Right atrium auricular region (tissue), 2 donors: ENCODE results near the gene PTPN11. TPM values are rescaled to one million over a fixed set of nuclear protein-coding genes. Genes with fewer than 3 reads are reported as not detected.

Experiments
- DNase-seq: peaks from one replicate; pipeline ENCODE4 v3.0.0-alpha.2; 2019; ENCODE audit warnings: low spot score
- H3K27ac ChIP-seq, 2 donors: fragments of 200-600 bp; sonication (generic); 1 replicate in 1 of 2; 2 replicates in 1 of 2; pipeline ENCODE4 v1.5.1; 2016 to 2019
- H3K27me3 ChIP-seq, 2 donors: fragments of 200-600 bp; sonication (generic); one replicate each; pipeline versions ENCODE4 v1.5.1 to v1.6.0; 2017 to 2019
- H3K36me3 ChIP-seq: fragments of 200-600 bp; sonication (generic); one replicate; pipeline ENCODE4 v1.5.1; 2016
- H3K4me1 ChIP-seq, 2 donors: fragments of 200-600 bp; sonication (generic); one replicate each; pipeline versions ENCODE4 v1.5.1 to v1.6.0; 2017 to 2019
- H3K4me3 ChIP-seq, 2 donors: fragments of 200-600 bp; sonication (generic); 1 replicate in 1 of 2; 2 replicates in 1 of 2; pipeline ENCODE4 v1.5.1; 2017 to 2019; ENCODE audit warnings: mild to moderate bottlenecking in 1 of 2, moderate library complexity in 1 of 2
- H3K9me3 ChIP-seq, 2 donors: fragments of 200-600 bp; sonication (generic); one replicate each; pipeline ENCODE4 v1.5.1; 2019
- total RNA-seq, 2 donors: library from RNA; depleted of rRNA; stranded (reverse); fragments of >200 nt; gene quantifications; one replicate each; pipeline ENCODE4 v1.1.0, GENCODE V29; 2016
- TF ChIP-seq, protein P1 (sequence below), 2 donors: fragments of 200-600 bp; sonication (generic); IDR thresholded peaks; one replicate each; pipeline ENCODE4 v1.5.1; 2019; ENCODE audit warnings: antibody characterized with exemption in 2 of 2

PTPN11 gene
- total RNA-seq, 2 donors from 2014 or later = 70.8 to 97.9 TPM

DNA sequence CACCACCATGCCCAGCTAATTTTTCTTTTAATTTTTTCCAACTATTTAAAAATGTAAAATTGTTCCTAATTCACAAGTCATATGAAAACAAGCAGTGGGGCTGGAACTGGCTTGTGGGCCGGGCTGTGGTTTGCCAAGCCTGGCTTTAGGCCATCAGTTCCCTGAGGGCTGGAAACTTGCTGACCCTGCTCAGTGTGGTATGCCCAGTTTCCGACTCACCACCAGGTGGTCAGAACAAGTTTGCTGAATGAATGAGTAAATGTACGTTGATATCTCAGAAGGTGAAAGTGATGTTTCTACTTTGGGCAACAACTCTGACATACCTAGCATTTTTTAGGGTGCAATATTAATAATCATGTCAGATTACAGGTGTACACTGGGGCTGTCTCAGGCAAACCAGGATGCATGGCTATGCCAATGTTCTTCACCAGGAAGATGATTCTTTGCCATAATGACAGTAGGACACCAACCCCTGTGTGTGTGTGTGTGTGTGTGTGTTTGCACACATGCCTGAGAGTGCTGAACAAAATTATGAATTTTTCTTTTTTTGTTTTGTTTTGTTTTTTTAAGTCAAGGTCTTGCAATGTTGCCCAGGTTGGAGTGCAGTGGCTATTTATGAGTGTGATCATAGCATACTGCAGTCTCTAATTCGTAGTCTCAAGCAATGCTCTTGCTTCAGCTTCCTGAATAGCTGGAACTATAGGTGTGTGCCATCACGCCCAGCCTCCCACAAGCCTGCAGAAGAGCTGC, 106.1 kb downstream of the PTPN11 start:
- no peaks in the 10 kb centered on the region for H3K27me3 ChIP-seq
- H3K36me3 ChIP-seq = no peaks in the 10 kb centered on the region
- H3K4me1 ChIP-seq = no peaks in the 10 kb centered on the region
- TF ChIP-seq, protein P1, sequence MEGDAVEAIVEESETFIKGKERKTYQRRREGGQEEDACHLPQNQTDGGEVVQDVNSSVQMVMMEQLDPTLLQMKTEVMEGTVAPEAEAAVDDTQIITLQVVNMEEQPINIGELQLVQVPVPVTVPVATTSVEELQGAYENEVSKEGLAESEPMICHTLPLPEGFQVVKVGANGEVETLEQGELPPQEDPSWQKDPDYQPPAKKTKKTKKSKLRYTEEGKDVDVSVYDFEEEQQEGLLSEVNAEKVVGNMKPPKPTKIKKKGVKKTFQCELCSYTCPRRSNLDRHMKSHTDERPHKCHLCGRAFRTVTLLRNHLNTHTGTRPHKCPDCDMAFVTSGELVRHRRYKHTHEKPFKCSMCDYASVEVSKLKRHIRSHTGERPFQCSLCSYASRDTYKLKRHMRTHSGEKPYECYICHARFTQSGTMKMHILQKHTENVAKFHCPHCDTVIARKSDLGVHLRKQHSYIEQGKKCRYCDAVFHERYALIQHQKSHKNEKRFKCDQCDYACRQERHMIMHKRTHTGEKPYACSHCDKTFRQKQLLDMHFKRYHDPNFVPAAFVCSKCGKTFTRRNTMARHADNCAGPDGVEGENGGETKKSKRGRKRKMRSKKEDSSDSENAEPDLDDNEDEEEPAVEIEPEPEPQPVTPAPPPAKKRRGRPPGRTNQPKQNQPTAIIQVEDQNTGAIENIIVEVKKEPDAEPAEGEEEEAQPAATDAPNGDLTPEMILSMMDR (IDR thresholded peaks at IDR 0.05) = no peak
- no peak for DNase-seq
- no peaks in the 10 kb centered on the region for H3K9me3 ChIP-seq
- no peak overlapping the region for H3K4me3 ChIP-seq
- no peak overlapping the region for H3K27ac ChIP-seq

DNA sequence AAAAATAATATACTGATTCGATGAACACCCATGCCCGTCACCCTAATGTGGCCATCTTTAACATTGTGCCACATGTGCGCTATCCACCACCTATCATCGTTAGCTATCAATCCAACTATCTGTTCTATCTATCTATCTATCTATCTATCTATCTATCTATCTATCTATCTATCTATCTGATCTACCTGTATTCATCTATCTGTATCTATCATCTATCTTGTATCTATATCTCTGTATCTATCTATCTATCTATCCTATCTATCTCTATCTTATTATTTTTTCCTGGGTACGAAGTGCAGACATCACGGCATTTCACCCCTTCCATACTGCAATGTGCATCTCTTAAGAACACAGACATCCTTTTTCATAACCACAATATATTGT, 106.7 kb downstream of the PTPN11 start:
- no peak for DNase-seq
- H3K4me3 ChIP-seq = no peak overlapping the region
- TF ChIP-seq, protein P1 (IDR thresholded peaks at IDR 0.05) = no peak

DNA sequence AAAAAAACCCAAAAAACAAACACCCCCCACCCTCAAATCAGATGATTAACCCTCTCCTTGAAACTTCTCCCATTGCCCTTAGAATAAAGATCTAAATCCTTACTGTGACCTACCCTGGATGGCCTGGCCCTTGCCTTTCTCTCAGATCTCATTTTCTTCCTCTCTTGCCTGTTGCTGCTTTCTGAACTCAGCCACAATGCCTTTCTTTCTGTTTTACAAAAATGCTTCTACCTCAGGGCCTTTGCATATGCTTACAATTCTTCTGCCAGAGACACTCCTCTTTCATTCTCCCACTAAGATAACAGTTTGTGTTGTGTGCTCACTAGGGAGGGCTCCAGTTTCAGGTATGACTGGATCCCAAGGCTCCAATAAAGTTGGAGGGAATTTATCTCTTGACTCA, 108.3 kb downstream of the PTPN11 start:
- Histone ChIP-seq H3K9me3 (no peaks in the 10 kb centered on the region), H3K4me1 (no peaks in the 10 kb centered on the region), H3K36me3 (no peaks in the 10 kb centered on the region), H3K27ac (no peak overlapping the region), H3K27me3 (no peaks in the 10 kb centered on the region), H3K4me3 (no peak overlapping the region)
- DNase-seq = no peak
- TF ChIP-seq, protein P1 (IDR thresholded peaks at IDR 0.05) = no peak

More for the DNA sequence above, 106.7 kb downstream of the PTPN11 start:
- Histone ChIP-seq H3K9me3 (no peaks in the 10 kb centered on the region), H3K27me3 (no peaks in the 10 kb centered on the region), H3K27ac (no peak overlapping the region), H3K36me3 (no peaks in the 10 kb centered on the region), H3K4me1 (no peaks in the 10 kb centered on the region)

DNA sequence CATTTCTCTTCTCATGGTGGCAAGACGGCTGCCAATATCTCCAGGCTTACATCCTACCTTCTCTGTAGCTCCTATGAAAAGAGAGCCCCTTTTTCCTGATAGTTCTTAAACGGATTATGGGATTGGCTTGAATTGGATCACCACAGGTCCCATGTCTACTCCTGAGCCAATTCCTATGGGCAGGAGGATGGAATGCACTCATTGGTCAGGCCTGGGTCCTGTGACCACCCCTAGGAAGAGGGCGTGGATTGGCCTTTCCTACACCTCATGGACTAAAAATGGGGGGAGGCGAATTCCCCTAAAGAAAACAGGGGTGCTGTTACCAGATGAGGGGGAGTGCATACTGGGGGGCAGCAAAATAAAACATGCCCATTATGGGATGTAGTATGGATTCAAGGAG, 108.8 kb downstream of the PTPN11 start:
- no peaks in the 10 kb centered on the region for H3K36me3 ChIP-seq
- no peak for DNase-seq
- H3K27ac ChIP-seq = no peak overlapping the region
- H3K4me3 ChIP-seq = no peak overlapping the region
- H3K9me3 ChIP-seq = no peaks in the 10 kb centered on the region
- H3K27me3 ChIP-seq = no peaks in the 10 kb centered on the region
- no peaks in the 10 kb centered on the region for H3K4me1 ChIP-seq
- TF ChIP-seq, protein P1 (IDR thresholded peaks at IDR 0.05) = no peak

DNA sequence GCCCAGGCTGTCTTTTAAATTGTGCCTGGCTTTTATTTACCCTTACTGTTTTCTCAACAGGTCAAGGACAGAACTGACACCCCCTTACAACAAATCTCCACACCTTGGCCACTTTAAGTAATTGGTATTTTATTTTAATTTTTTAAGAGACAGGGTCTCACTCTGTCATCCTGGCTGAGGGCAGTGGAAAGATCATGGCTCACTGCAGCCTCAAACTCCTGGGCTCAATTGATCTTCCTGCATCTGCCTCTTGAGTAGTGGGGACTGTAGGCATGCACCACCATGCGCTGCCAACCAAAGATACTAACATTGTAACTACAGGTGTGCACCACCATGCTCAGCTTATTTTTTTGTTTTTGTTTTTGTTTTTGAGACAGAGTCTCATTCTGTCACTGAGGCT, 109.8 kb downstream of the PTPN11 start:
- no peaks in the 10 kb centered on the region for H3K36me3 ChIP-seq
- H3K4me3 ChIP-seq = no peak overlapping the region
- TF ChIP-seq, protein P1 (IDR thresholded peaks at IDR 0.05) = no peak
- no peaks in the 10 kb centered on the region for H3K9me3 ChIP-seq
- no peak for DNase-seq
- H3K27me3 ChIP-seq = no peaks in the 10 kb centered on the region
- H3K27ac ChIP-seq = no peak overlapping the region
- no peaks in the 10 kb centered on the region for H3K4me1 ChIP-seq

DNA sequence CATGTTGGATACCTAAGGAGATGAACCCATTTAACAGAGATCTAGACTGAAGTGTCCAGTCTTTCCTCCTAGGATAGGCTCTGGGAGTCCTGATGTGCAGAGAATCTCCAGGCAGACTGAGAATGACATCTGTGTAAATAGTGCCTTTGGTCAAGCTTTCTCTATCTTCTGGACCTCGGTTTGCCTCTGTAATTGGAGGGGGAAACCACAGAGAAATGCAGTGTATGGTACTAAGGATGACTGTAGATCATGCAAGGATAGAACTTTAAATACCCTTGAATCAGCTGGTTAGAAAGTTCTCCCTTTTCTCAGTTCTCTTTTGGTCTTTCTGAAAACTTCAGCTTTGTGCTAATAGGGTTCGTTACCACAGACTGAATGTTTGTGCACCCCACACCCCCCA, 112.2 kb downstream of the PTPN11 start:
- no peaks in the 10 kb centered on the region for H3K9me3 ChIP-seq
- no peaks in the 10 kb centered on the region for H3K4me1 ChIP-seq
- TF ChIP-seq, protein P1 (IDR thresholded peaks at IDR 0.05) = no peak
- H3K36me3 ChIP-seq = no peaks in the 10 kb centered on the region
- no peaks in the 10 kb centered on the region for H3K27me3 ChIP-seq
- DNase-seq = no peak
- H3K4me3 ChIP-seq = no peak overlapping the region
- H3K27ac ChIP-seq = no peak overlapping the region
